Urinary bladder (tissue), 4 donors: ENCODE results near the gene GH1. TPM values are rescaled to one million over a fixed set of nuclear protein-coding genes. Genes with fewer than 3 reads are reported as not detected.
"Not testable (repeated sequence)": the region's sequence is repeated elsewhere in the genome, so short reads cannot be mapped to it uniquely, and the experiment has no call there.

Experiments used
- DNase-seq: peaks from one replicate; pipeline ENCODE4 v3.0.0-alpha.2; 2015; ENCODE audit errors: extremely low spot score
- H3K27ac ChIP-seq: one replicate; pipeline ENCODE4 v1.5.1; 2013; ENCODE audit warnings: low read depth, mild to moderate bottlenecking, moderate library complexity
- H3K36me3 ChIP-seq: one replicate; pipeline ENCODE4 v1.6.1; 2013; ENCODE audit warnings: mild to moderate bottlenecking, moderate library complexity; ENCODE audit not compliant: insufficient read depth
- H3K4me1 ChIP-seq: one replicate; pipeline ENCODE4 v1.6.1; 2013; ENCODE audit warnings: mild to moderate bottlenecking, moderate library complexity; ENCODE audit not compliant: insufficient read depth
- H3K4me3 ChIP-seq: one replicate; pipeline ENCODE4 v1.5.1; 2013; ENCODE audit warnings: low read depth, low read length
- WGBS: extraction: QIAGEN DNeasy Blood & Tissue Kit; methylation state at CpG from one replicate; pipeline ENCODE4 v1.1.7; 2013; 5-methylcytosine and 5-hydroxymethylcytosine counted together
- polyA plus RNA-seq: library from polyadenylated mRNA; stranded (reverse); fragments of 200-250 nt; gene quantifications from one replicate; pipeline ENCODE4 v1.2.3, GENCODE V29; 2013
- total RNA-seq: library from RNA; depleted of rRNA; stranded (reverse); fragments of >200 nt; gene quantifications from one replicate; pipeline ENCODE4 v1.2.3, GENCODE V29; 2014
- donor health status: healthy with polysubstance abuse.
- donor health status: healthy.

Gene GH1
- total and polyA plus RNA-seq, 2 donors = 0.11 TPM; not detected in 1

DNA sequence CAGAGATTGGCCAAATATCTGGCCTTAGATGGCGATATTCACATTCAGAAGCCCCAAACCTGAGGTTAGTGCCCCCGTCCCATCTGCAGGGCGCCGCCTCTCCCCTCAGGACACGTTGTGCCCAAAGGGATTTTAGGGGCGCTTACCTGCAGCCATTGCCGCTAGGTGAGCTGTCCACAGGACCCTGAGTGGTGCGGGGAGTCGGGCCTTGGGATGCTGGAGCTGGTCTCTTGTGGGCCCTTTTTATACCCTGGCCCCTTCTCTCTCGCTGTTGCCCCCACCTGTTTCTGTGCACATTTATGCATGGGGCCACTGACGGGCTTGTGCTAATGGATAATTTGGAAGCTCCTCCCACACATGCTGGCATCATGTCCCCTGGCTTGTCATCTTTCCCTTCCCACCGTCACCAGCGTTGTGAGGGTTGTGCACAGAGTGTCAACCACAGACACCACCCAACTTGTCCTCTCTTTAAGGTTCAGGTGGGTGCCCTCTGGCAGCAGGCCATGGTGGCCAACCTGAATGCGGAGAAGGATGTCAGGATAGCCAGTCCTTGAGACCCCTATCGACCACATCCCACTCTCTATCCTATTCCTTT lies 7.5 kb downstream of the GH1 start, which contains the start of gene CSHL1:
Gene CSHL1 (minus strand): TSS at position 218 of the 595 bp plus-strand sequence. CDS start 62 bp downstream, at position 156.
- 69% methylated on average over 15 of the region's 15 CpGs for WGBS
- H3K4me1 ChIP-seq = no peaks in the 10 kb centered on the region
- no peaks in the 10 kb centered on the region for H3K36me3 ChIP-seq
- no peak within 1 kb of the TSS for H3K27ac ChIP-seq
- no peak within 1 kb of the TSS for H3K4me3 ChIP-seq
- DNase-seq = no peak

DNA sequence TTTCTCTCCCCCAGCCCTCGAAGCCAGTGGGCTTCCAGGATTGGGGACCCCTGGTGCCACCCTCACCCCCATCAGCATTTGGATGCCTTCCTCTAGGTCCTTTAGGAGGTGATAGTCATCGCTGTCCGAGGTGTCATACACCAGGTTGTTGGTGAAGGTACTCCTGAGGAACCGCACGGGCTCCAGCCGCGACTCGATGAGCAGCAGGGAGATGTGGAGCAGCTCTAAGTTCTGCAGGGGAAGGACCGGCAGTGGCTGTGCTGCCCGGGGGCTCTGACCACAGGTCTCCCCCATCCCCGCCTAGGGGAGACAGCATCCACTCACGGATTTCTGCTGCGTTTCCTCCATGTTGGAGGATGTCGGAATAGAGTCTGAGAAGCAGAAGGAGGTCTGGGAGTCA lies 8.5 kb downstream of the GH1 start:
- 78% methylated on average over 14 of the region's 14 CpGs for WGBS
- Histone ChIP-seq H3K4me3 (no peak overlapping the region), H3K27ac (no peak overlapping the region), H3K4me1 (no peaks in the 10 kb centered on the region), H3K36me3 (no peaks in the 10 kb centered on the region)
- DNase-seq = no peak

DNA sequence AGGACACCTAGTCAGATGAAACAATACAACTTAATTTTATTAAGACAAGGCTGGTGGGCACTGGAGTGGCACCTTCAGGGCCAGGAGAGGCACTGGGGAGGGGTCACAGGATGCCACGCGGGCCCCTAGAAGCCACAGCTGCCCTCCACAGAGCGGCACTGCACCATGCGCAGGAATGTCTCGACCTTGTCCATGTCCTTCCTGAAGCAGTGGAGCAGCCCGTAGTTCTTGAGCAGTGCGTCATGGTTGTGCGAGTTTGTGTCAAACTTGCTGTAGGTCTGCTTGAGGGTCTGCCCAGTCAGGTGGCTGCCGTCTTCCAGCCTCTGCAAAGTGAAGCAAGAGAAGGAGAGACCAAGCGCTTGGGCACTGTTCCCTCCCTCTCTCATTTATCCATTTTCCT lies 9.1 kb downstream of the GH1 start:
- not testable (repeated sequence) for H3K27ac ChIP-seq, H3K36me3 ChIP-seq, H3K4me1 ChIP-seq, H3K4me3 ChIP-seq, DNase-seq
- WGBS = 90% methylated on average over 10 of the region's 10 CpGs

DNA sequence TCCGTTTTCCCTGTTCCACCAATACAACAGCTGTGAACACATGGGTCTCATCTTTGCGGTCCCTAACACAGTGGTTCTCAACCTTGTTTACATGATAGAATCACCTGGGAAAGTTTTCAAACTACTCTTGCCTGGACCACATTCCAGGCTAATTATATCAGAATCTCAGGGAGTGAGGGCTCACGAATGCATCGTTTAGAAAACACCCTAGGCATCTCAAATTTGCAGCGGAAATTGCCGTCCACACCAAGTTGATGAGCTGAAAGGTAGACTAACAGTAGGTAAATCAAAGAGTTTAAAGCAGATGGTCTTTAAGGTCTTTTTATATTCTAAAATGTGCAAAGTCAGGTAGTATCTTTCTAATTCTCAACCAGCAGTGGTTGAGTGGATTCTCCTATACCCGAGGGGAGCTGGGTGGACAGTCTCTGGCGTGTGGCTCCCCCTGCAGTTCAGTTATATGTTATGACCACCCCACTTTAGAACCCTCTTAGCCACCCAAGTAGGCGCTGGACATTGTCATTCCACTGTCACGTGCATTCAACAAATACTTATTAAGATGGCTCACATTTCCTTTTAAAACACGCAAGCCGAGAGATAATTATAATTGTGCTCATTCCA lies 11.4 kb downstream of the GH1 start:
- 42% methylated on average over 11 of the region's 12 CpGs for WGBS
- H3K36me3 ChIP-seq, H3K4me1 ChIP-seq, DNase-seq, H3K4me3 ChIP-seq, H3K27ac ChIP-seq: not testable (repeated sequence)

DNA sequence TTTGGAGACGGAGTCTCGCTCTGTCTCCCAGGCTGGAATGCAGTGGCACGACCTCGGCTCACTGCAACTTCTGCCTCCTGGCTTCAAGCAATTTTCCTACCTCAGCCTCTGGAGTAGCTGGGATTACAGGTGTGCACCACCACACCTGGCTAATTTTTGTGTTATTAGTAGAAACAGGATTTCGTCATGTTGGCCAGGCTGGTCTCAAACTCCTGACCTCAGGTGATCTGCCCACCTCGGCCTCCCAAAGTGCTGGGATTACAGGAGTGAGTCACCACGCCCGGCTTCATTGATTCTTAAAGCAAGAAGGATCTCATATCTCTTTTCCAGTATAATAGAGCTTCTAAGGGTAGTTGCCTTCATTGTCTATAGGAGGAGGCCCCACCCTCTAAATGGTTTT lies 13.8 kb downstream of the GH1 start:
- H3K4me3 ChIP-seq, H3K27ac ChIP-seq, DNase-seq, H3K4me1 ChIP-seq, H3K36me3 ChIP-seq: not testable (repeated sequence)
- 93% methylated on average over 8 of the region's 8 CpGs for WGBS

DNA sequence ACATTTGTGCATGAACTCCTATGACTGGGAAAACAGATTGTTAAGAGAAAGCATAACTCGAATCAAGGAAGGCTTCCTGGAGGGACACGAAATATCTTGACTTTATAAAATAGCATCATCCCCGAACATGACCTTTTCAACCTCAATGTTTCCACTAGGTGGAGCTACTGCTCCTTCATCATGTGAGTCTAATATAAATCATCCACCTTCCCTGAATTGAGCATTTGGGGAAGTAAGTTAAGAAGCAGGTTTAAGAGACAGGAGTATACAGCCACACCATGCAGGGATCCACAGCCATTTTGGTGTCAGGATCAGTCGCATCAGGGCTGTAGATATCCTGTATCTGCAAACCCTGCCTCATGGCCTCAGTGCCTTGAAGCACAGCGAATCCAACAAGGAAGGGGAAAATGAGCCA lies 14.8 kb downstream of the GH1 start:
- not testable (repeated sequence) for H3K4me3 ChIP-seq, DNase-seq, H3K27ac ChIP-seq, H3K4me1 ChIP-seq, H3K36me3 ChIP-seq
- WGBS = 41% methylated on average over 5 of the region's 5 CpGs

DNA sequence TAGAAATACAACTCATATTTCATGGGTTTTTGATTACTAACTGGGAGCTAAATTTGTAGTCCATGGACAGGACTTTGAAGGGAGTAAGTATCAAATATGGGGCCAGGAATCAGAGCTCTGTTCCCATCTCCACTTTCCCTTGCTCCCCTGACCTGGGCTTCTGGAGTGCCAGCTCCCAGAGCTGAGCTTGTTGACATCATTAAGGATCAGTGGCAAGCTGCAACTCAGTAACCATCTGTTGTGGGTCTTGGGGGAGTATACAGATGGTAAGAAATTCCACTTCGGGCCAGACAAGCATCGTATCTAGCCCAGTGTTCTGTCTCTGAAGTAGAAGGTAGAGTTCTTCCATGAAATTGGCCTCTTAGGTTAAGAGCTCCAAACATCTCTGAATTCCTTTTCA lies 16.7 kb downstream of the GH1 start:
- H3K4me3 ChIP-seq, DNase-seq, H3K36me3 ChIP-seq, H3K4me1 ChIP-seq, H3K27ac ChIP-seq: not testable (repeated sequence)
- 84% methylated on average over 2 of the region's 2 CpGs for WGBS

DNA sequence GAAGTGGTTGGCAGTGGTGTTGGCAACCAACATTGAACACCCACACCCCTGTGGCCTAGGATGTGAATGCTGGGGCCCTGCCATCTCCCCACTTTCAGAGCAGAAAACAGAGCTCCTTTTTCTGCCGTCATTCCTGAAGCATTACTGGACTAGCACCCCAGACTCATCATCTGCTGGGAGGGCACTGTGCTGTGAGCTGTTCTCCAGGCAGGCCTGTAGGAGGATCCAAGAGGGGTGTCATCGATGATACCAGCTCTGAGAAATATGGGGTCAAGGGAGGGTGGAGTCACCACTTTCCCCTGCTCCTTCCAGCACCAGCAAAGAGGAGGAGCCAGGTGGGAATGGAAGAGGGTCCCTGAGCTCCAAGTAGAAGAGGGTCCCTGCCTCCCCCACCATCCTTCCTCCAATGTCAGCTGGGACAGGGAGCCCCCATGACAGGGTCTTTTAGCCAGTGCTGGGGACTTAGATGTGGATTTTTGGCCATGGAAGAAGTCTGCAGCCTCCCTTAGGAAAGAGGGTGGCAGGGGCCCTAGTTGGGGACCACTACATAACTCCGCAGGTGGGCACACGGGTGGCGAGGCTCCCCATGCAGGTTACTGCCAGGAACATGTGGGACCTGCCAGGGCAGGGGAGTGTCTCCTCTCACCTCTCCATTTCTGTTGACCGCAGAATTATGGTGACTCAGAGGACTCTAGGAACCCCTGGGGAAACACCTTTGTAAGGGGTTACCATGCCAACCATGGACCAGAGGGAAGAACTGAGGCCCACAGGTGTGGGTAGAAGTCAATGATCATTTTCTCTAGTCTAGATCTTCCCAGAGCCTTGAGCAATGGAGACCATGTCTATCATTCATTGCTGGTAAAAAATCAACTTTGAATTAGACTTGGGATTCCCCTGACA lies 19.5 kb downstream of the GH1 start:
- H3K4me1 ChIP-seq, H3K27ac ChIP-seq, DNase-seq, H3K36me3 ChIP-seq, H3K4me3 ChIP-seq: not testable (repeated sequence)
- 77% methylated on average over 6 of the region's 6 CpGs for WGBS

DNA sequence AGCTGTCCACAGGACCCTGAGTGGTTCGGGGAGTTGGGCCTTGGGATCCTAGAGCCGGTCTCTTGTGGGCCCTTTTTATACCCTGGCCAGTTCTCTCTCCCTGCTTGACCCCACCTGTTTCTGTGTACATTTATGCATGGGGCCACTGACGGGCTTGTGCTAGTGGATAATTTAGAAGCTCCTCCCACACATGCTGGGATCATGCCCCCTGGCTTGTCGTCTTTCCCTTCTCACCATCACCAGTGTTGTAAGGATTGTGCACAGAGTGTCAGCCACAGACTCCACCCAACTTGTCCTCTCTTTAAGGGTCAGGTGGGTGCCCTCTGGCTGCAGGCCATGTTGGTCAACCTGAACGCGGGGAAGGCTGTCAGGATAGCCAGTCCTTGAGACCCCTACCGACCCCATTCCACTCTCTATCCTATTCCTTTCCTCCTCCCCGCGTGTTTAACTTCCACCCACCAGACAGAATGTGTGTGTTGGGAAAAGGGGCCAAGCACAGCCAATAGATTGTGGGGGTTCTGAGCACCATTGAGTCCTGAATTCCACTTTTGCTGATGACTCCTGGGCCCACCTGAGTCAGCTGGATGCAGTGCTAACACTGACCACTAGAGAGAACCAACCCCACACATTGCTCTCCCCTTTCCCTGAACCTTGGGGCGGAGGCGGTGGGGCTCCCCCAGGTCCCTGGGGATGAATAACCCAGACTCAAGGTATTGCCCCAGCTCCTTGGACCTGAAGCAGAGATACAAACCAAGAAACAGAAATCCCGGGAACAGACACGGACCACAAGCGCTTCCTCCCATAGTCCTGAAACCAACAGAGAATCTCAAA lies 21.9 kb downstream of the GH1 start, which contains the start of gene CSH1:
Gene CSH1 (minus strand): TSS at position 51 of the 831 bp plus-strand sequence. CDS start 63 bp downstream, outside the sequence.
- not testable (repeated sequence) for H3K27ac ChIP-seq, H3K4me3 ChIP-seq, DNase-seq, H3K4me1 ChIP-seq, H3K36me3 ChIP-seq
- whole genome bisulfite sequencing = 89% methylated on average over 11 of the region's 14 CpGs

DNA sequence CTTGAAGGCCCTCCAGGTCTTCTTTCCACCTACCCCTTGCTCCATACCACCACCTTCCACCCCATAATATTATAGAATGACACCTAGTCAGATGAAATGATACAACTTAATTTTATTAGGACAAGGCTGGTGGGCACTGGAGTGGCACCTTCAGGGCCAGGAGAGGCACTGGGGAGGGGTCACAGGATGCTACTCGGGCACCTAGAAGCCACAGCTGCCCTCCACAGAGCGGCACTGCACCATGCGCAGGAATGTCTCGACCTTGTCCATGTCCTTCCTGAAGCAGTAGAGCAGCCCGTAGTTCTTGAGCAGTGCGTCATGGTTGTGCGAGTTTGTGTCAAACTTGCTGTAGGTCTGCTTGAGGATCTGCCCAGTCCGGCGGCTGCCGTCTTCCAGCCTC lies 23.8 kb downstream of the GH1 start:
- not testable (repeated sequence) for DNase-seq

DNA sequence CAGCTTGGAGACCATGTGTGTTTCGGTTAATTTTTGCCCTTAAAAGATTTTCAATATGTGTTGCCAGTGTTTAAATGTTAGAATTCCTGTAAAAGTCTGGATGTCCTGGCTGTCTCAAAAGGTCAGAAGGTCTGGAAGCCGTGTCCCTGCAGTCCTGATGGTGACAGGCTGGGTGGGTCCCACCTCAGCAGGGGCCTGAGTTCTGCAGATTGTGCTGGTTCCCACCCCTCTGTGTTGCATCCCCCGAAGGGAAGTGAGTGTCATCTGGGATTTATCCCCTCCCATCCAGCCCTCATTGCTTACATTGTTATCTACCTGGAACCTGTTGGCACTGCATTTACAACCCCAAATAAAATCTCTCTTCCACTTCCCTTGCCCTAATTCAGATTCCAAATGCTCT lies 24.6 kb downstream of the GH1 start:
- DNase-seq, H3K4me1 ChIP-seq, H3K36me3 ChIP-seq, H3K4me3 ChIP-seq, H3K27ac ChIP-seq: not testable (repeated sequence)
- WGBS = 73% methylated on average over 3 of the region's 3 CpGs

More for the DNA sequence above, 23.8 kb downstream of the GH1 start:
- not testable (repeated sequence) for H3K4me3 ChIP-seq, H3K4me1 ChIP-seq, H3K27ac ChIP-seq, H3K36me3 ChIP-seq
- 93% methylated on average over 10 of the region's 10 CpGs for WGBS

DNA sequence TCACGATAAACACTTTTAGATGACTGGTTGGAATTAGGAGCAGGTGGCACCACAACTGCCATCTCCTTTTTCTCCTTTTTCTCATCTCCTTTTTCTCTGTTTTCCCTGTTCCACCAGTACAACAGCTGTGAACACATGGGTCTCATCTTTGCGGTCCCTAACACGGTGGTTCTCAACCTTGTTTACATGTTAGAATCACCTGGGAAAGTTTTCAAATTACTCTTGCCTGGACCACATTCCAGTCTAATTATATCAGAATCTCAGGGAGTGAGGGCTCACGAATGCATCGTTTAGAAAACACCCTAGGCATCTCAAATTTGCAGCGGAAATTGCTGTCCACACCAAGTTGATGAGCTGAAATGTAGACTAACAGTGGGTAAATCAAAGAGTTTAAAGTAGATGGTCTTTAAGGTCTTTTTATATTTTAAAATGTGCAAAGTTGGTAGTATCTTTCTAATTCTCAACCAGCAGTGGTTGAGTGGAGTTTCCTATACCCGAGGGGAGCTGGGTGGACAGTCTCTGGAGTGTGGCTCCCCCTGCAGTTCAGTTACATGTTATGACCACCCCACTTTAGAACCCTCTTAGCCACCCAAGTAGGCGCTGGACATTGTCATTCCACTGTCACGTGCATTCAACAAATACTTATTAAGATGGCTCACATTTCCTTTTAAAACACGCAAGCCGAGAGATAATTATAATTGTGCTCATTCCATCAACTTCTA lies 26.2 kb downstream of the GH1 start:
- not testable (repeated sequence) for H3K27ac ChIP-seq, H3K36me3 ChIP-seq, DNase-seq, H3K4me3 ChIP-seq, H3K4me1 ChIP-seq
- 51% methylated on average over 11 of the region's 11 CpGs for WGBS
